Ectodermal cell (in vitro differentiated cells): ENCODE data around the gene CYB5B.

Experiments used
- H3K27ac ChIP-seq: 2 replicates; pipeline ENCODE4 v1.7.0; 2013; ENCODE audit warnings: mild to moderate bottlenecking, low read depth, low read length; ENCODE audit not compliant: insufficient read depth, poor library complexity, severe bottlenecking
- H3K27me3 ChIP-seq: 2 replicates; pipeline ENCODE4 v1.7.0; 2013; ENCODE audit warnings: mild to moderate bottlenecking, low read length; ENCODE audit not compliant: insufficient read depth, control insufficient read depth, poor library complexity, severe bottlenecking
- H3K36me3 ChIP-seq: one replicate; pipeline ENCODE4 v1.7.0; 2013; ENCODE audit warnings: low read length; ENCODE audit not compliant: control insufficient read depth, insufficient read depth
- H3K4me1 ChIP-seq: one replicate; pipeline ENCODE4 v1.7.0; 2013; ENCODE audit warnings: low read length; ENCODE audit not compliant: control insufficient read depth, insufficient read depth
- H3K4me3 ChIP-seq: 2 replicates; pipeline ENCODE4 v1.7.0; 2013; ENCODE audit warnings: low read depth, low read length, control low read depth; ENCODE audit not compliant: insufficient read depth
- H3K9me3 ChIP-seq: 2 replicates; pipeline ENCODE4 v1.7.0; 2013; ENCODE audit warnings: mild to moderate bottlenecking, low read length, moderate library complexity; ENCODE audit not compliant: control insufficient read depth
- WGBS, 2 experiments: methylation state at CpG; one replicate each; pipeline ENCODE4 v1.1.7; 2013; ENCODE audit warnings: missing lambda C conversion rate in 2 of 2; 5-methylcytosine and 5-hydroxymethylcytosine counted together

CYB5B gene

DNA sequence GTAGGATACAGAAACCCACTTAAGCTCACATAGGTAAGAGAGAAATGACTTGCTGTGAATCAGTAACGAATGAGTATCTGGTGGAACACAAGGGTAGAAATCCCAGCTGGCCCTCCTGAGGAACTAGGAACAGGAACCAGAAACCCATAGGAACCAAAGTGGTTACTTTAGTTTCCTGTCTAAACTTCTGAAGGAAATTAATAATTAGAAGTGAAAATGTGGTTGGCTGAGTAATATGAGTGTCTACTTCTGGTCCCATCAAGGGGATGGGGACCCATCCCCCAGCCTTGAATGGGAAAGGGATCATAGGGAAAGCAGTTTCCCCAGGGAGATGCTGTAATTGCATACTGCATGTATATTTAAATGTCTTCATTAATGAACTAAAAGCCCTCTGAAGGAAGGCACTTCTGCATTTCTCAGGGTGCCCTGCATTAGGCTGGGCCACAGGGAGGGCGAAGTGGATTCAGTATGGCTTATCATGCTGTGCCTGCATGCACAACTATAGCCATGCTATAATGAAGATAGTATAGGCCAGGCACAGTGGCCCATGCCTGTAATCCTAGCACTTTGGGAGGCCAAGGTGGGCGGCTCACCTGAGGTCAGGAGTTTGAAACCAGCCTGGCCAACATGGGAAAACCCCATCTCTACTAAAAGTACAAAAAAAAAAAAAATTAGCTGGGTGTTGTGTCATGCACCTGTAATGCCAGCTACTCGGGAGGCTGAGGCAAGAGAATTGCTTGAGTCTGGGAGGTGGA lies 45.6 kb downstream of the CYB5B start:
- H3K4me1 ChIP-seq: no peaks in the 10 kb centered on the region
- no peaks in the 10 kb centered on the region for H3K36me3 ChIP-seq
- WGBS, 2 experiments: 89 to 91% methylated on average over 4 of the region's 4 CpGs
- H3K27me3 ChIP-seq: no peaks in the 10 kb centered on the region
- H3K9me3 ChIP-seq: no peaks in the 10 kb centered on the region
- H3K27ac ChIP-seq: no peak overlapping the region
- H3K4me3 ChIP-seq: no peak overlapping the region

DNA sequence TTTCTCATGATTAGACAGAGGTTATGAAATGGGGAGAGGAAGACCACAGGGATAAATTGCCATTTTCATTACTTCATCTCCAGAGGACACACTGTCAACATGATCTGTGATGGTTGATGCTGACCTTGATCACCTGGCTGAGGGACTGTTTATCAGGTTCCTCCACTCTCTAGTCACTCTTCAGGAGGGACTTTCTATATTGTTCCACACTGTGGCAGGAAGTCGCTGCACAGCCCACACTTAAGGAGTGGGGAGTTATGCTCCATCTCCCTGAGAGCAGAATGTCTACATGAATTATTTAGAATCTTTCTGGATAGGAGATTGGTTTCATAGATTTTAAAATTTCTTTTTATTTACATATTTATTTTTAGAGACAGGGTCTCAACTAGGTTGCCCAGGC lies 46.7 kb downstream of the CYB5B start:
- Histone ChIP-seq H3K4me1 (no peaks in the 10 kb centered on the region), H3K4me3 (no peak overlapping the region), H3K9me3 (no peaks in the 10 kb centered on the region), H3K27ac (no peak overlapping the region), H3K36me3 (no peaks in the 10 kb centered on the region), H3K27me3 (no peaks in the 10 kb centered on the region)
- WGBS, 2 experiments: 80 to 100% methylated on average over 1 of the region's 1 CpG

DNA sequence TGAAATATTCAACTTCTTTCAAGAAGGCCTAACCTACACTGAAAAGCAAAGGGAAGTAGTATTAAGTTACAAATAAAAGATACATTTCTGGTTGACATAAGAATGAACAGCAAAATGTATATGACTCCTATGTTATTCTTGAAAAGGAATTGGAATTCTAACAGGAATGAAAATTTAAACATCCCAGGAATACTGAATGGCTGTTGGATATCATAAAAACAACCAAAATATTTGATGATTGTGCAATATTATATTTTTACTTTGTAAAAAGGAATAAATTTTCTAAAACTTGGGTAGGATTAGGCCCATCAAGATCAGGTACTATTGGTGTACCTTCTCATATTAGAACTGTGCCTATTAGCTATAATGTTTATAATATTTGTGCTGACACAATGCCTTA lies 50.0 kb downstream of the CYB5B start:
- H3K4me3 ChIP-seq: no peak overlapping the region
- H3K27me3 ChIP-seq: no peaks in the 10 kb centered on the region
- no peaks in the 10 kb centered on the region for H3K36me3 ChIP-seq
- H3K9me3 ChIP-seq: no peaks in the 10 kb centered on the region
- H3K27ac ChIP-seq: no peak overlapping the region
- no peaks in the 10 kb centered on the region for H3K4me1 ChIP-seq

DNA sequence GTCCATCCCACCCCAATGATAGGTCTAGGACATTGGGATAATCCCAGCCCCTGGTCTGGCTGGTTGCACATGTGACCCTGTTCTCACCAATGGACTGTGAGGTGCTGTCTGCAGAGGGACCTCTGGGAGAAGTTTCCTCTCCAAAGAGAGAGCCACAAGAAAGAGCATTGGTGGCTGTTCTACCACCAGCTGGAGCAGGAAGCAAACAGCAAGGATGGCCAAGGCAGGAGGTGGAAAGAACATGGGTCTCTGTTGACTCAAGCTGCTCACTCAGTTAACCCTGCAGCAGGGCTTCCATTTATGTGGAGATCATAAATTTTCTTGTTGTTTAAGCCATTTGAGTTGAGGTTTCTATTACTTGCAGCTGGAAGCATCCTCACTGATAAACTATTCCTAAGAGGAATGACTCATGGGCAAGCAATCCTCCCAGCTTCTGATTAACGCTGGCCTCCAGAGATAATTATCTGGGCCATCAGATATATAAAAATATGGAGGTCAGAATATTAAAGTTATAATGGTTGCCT lies 52.6 kb downstream of the CYB5B start:
- Histone ChIP-seq H3K4me3 (no peak overlapping the region), H3K27ac (no peak overlapping the region), H3K9me3 (no peaks in the 10 kb centered on the region), H3K27me3 (no peaks in the 10 kb centered on the region), H3K4me1 (no peaks in the 10 kb centered on the region), H3K36me3 (no peaks in the 10 kb centered on the region)
- 69 to 88% methylated on average over 1 of the region's 1 CpG for WGBS, 2 experiments

DNA sequence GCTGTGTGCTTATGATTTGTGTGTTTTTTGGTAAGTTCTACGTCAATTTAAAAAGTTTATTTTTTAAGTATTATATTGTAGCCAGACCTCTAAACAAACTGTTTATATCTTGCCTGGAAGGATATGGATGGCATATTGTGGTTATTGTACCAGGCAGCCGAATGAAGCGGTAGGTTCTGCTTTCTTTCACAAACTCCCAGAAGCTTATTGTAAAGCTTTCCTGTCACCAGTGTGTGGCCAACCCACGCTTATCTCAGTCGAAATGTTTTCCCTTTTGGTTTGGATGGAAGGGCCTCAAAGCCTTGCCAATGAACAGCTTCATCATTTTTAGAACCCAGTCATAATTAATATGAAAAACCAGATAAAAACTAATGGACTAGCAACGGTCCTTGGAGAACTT lies 53.1 kb downstream of the CYB5B start:
- Histone ChIP-seq H3K27ac (no peak overlapping the region), H3K9me3 (no peaks in the 10 kb centered on the region), H3K4me1 (peaks cover 2% of the 10 kb centered on the region), H3K36me3 (no peaks in the 10 kb centered on the region), H3K27me3 (no peaks in the 10 kb centered on the region), H3K4me3 (no peak overlapping the region)
- WGBS, 2 experiments: 88 to 92% methylated on average over 6 of the region's 6 CpGs

DNA sequence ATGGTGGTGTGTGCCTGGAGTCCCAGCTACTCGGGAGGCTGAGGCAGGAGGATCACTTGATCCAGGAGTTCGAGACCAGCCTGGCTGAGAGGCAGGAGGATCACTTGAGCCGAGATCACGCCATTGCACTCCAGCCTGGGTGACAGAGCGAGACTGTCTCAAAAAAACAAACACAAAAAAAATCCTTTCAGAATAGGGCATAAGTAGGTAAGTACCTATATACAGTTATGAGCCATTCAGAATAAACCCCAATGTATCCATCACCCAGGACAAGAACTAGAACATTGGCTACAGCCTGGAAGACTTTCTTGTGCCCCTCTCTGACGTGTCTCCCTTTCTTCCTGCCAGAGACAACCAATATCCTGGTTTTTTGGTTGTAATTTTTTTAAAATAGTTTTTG lies 54.3 kb downstream of the CYB5B start:
- WGBS, 2 experiments: 92 to 95% methylated on average over 5 to 6 of the region's 6 CpGs

DNA sequence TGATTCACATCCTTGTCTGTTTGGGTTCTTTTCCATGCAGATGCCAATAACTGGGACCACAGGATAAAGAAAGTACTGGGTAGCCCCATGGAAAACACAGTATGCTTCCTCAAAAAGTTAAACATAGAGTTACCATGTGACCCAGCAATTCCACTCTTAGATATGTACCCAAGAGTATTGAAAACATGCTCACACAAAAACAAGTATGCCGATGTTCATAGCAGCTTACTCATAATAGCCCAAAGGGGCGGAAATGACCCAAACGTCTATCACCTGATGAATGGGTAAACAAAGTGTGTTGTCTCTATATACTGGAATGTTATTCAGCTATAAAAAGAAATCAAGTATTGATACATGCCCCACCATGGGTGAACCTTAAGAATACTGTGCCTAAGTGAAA lies 55.4 kb downstream of the CYB5B start:
- Histone ChIP-seq H3K36me3 (no peaks in the 10 kb centered on the region), H3K4me3 (no peak overlapping the region), H3K4me1 (peaks cover 9% of the 10 kb centered on the region), H3K9me3 (no peaks in the 10 kb centered on the region), H3K27ac (no peak overlapping the region), H3K27me3 (no peaks in the 10 kb centered on the region)
- 83 to 96% methylated on average over 2 to 3 of the region's 3 CpGs for WGBS, 2 experiments

More for the DNA sequence above, 54.3 kb downstream of the CYB5B start:
- Histone ChIP-seq H3K9me3 (no peaks in the 10 kb centered on the region), H3K36me3 (no peaks in the 10 kb centered on the region), H3K27me3 (no peaks in the 10 kb centered on the region), H3K27ac (no peak overlapping the region), H3K4me3 (no peak overlapping the region), H3K4me1 (peaks cover 7% of the 10 kb centered on the region)

DNA sequence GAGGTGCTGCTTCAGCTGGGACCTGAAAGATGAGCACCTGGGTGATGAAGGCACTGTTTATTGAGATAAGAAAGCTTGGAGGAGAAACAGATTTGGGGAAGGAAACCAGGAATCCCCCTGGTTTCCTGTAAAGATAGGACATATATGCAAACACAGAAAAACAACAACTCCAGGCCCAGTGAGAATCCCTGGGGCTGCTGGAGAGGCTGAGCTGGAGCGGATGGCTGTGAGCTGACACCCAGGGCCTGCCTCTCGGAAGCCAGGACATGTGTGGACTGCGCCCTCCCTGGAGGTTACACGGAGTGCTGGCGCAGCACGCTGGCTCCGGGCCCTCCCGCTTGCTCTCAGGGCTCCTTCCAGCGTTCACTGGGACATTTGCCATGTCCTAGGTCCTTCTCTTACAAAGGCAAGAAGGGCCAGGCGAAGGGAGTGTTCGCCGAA lies 57.5 kb downstream of the CYB5B start:
- 91 to 94% methylated on average over 12 of the region's 12 CpGs for WGBS, 2 experiments

DNA sequence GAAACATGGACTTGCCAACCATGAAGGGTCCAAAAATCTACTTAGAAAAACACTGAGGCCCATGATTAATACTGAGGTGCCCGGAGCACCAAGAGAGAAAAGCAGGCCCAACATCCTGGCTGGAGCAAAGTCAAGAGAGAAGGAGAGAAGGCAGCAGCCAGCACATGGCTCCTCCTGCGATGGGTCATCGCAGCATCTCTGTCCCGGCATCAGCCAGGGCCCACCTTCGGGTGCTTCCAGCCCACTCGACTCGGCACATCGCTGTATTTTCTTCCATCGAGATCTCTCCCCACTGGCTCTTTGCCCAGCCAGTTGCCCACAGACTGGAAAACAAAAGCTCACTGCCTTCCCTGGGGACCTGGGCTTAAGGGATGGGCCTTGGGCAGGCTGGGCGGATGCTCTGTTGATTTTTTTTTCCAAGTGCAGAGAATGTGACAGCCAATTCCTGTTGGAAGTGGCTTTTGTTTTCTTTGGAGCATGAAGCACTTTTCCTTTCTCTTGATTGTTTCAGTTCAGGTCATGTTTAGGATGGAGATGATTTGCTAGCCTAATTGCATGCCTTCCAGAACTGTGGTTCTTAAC lies 58.1 kb downstream of the CYB5B start:
- Histone ChIP-seq H3K4me3 (no peak overlapping the region), H3K9me3 (no peaks in the 10 kb centered on the region)

More for the DNA sequence above, 57.5 kb downstream of the CYB5B start:
- Histone ChIP-seq H3K4me1 (peaks cover 9% of the 10 kb centered on the region), H3K9me3 (no peaks in the 10 kb centered on the region), H3K36me3 (no peaks in the 10 kb centered on the region), H3K27ac (no peak overlapping the region), H3K4me3 (no peak overlapping the region), H3K27me3 (no peaks in the 10 kb centered on the region)

DNA sequence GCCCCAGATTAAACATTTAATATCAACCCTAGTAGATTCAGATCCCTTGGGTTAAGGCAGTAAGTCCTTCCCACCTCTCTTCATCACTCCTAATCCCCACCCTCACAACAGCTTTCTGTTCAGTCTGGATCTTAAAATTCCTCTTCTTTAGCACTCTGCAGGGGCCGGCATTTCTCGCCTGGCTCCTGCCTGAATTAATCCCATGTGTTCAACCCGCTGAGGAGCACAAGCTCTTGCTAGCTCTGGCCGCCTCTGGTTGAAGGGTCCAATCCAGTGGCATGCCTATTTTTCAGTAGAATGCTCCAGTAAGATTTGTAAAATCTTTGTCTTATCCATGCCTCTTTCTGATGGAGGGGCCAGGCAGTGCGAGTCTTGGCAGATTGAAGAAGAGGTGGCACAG lies 59.2 kb downstream of the CYB5B start:
- Histone ChIP-seq H3K4me1 (peaks cover 9% of the 10 kb centered on the region), H3K9me3 (no peaks in the 10 kb centered on the region), H3K36me3 (no peaks in the 10 kb centered on the region), H3K27me3 (no peaks in the 10 kb centered on the region), H3K27ac (no peak overlapping the region), H3K4me3 (no peak overlapping the region)
- WGBS, 2 experiments: 73 to 83% methylated on average over 5 of the region's 5 CpGs

More for the DNA sequence above, 58.1 kb downstream of the CYB5B start:
- H3K27me3 ChIP-seq: no peaks in the 10 kb centered on the region
- peaks cover 9% of the 10 kb centered on the region for H3K4me1 ChIP-seq
- WGBS, 2 experiments: 93 to 95% methylated on average over 10 of the region's 10 CpGs
- no peaks in the 10 kb centered on the region for H3K36me3 ChIP-seq
- H3K27ac ChIP-seq: no peak overlapping the region
